Astrocyte (in vitro differentiated cells and primary cell): Measurements from ENCODE around the gene TELO2.

Experiments
- EZH2 ChIP-seq: IDR thresholded peaks from 2 replicates; pipeline ENCODE4 v1.6.1; 2012; ENCODE audit warnings: mild to moderate bottlenecking, low read length, inconsistent platforms; ENCODE audit not compliant: insufficient read depth
- TF ChIP-seq, protein P1 (sequence below): IDR thresholded peaks from 2 replicates; pipeline ENCODE4 v1.5.1; 2011; ENCODE audit warnings: low read depth, mild to moderate bottlenecking, inconsistent platforms, low read length, moderate library complexity; ENCODE audit not compliant: insufficient read depth

DNA sequence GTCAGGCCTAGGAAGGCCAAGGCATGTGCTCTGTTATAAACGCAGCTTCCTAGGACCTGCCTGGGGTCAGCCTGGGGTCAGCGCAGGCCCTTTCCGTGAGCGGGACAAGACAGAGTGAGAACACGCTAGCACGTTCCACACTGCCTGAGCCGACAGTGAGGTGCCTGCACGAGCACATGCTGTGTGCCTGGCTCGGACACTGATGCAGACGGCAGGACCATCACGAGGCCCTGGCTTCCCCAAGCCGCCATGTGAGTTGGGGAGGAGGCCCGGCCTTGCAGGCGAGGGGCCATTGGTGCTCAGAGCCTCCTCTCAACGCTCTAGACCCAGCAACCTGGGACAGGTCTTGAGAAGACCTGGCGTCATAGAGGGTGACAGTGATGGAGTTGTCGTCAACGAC, 49.4 kb downstream of the TELO2 start:
- TF ChIP-seq, protein P1, sequence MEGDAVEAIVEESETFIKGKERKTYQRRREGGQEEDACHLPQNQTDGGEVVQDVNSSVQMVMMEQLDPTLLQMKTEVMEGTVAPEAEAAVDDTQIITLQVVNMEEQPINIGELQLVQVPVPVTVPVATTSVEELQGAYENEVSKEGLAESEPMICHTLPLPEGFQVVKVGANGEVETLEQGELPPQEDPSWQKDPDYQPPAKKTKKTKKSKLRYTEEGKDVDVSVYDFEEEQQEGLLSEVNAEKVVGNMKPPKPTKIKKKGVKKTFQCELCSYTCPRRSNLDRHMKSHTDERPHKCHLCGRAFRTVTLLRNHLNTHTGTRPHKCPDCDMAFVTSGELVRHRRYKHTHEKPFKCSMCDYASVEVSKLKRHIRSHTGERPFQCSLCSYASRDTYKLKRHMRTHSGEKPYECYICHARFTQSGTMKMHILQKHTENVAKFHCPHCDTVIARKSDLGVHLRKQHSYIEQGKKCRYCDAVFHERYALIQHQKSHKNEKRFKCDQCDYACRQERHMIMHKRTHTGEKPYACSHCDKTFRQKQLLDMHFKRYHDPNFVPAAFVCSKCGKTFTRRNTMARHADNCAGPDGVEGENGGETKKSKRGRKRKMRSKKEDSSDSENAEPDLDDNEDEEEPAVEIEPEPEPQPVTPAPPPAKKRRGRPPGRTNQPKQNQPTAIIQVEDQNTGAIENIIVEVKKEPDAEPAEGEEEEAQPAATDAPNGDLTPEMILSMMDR, result no peak
- TF ChIP-seq EZH2, result no peak
